GM12878 (cell line): ENCODE data around the gene NRG3. TPM values are rescaled to one million over a fixed set of nuclear protein-coding genes. Genes with fewer than 3 reads are reported as not detected.

ENCODE experiments used
- ATAC-seq: fragments of 200-7000 bp; cut with Tn5 transposase; 3 replicates; pipeline ENCODE4 v1.9.1; 2020; ENCODE audit warnings: mild to moderate bottlenecking, moderate library complexity
- BruUV-seq: library from RNA; stranded (reverse); fragments of 400-500 nt; replicated peaks from 2 replicates; lab custom pipeline; 2021; lab: Mats Ljungman, UMichigan
- CTCF ChIA-PET: fragments of 300-600 bp; sonication (Branson Sonifier 250); formaldehyde crosslinking; extraction: SDS; loops from one replicate; lab custom pipeline; 2021; ENCODE audit warnings: inconsistent platforms; lab: Yijun Ruan, JAX
- POLR2A ChIA-PET: fragments of 350-600 bp; formaldehyde crosslinking; extraction: SDS; loops from one replicate; lab custom pipeline; 2021; ENCODE audit warnings: inconsistent platforms; lab: Charles Lee
- RAD21 ChIA-PET: fragments of 300-600 bp; sonication (Branson Sonifier 250); formaldehyde crosslinking; loops from one replicate; lab custom pipeline; 2023; ENCODE audit warnings: antibody characterized with exemption; ENCODE audit not compliant: unreplicated experiment; lab: Charles Lee
- SMC1A ChIA-PET: fragments of 300-600 bp; sonication (Branson Sonifier 250); formaldehyde crosslinking; loops from one replicate; lab custom pipeline; 2023; ENCODE audit not compliant: unreplicated experiment, uncharacterized antibody; lab: Charles Lee
- DNase-seq: peaks from one replicate; pipeline ENCODE4 v3.0.0-alpha.2; 2011; ENCODE audit warnings: low read depth, low spot score
- FAIRE-seq: peaks from 3 replicates; lab custom pipeline; 2011; peaks lifted over from hg19 to GRCh38; lab: Jason Lieb, UNC
- H2AFZ ChIP-seq: 2 replicates; pipeline ENCODE4 v1.6.0; 2011; ENCODE audit warnings: low read depth, low read length, control low read depth; ENCODE audit not compliant: control insufficient read depth
- H3K27ac ChIP-seq: 2 replicates; pipeline ENCODE4 v1.5.1; 2011; ENCODE audit warnings: control low read depth; ENCODE audit not compliant: control insufficient read depth, insufficient read depth
- H3K27me3 ChIP-seq, 2 experiments: replicated peaks in 1 of 2; 2 replicates each; pipeline versions ENCODE4 v1.6.0 to v1.6.1; 2011; ENCODE audit warnings: low read length in 1 of 2; ENCODE audit not compliant: control insufficient read depth in 2 of 2, insufficient read depth in 2 of 2
- H3K36me3 ChIP-seq, 2 experiments: 2 replicates each; pipeline ENCODE4 v1.5.1; 2011; ENCODE audit warnings: low read length in 1 of 2; ENCODE audit not compliant: control insufficient read depth in 2 of 2, insufficient read depth in 2 of 2
- H3K4me1 ChIP-seq: 2 replicates; pipeline ENCODE4 v1.6.1; 2011; ENCODE audit warnings: mild to moderate bottlenecking, low read length, moderate library complexity, mixed read lengths; ENCODE audit not compliant: control insufficient read depth, insufficient read depth
- H3K4me2 ChIP-seq: 2 replicates; pipeline ENCODE4 v1.6.0; 2011; ENCODE audit warnings: control low read depth; ENCODE audit not compliant: control insufficient read depth, insufficient read depth
- H3K4me3 ChIP-seq: fragments of 200-600 bp; sonication (generic); 2 replicates; pipeline ENCODE4 v1.5.1; 2016
- H3K79me2 ChIP-seq: 2 replicates; pipeline ENCODE4 v1.6.0; 2011; ENCODE audit warnings: low read length; ENCODE audit not compliant: control insufficient read depth, insufficient read depth
- H3K9ac ChIP-seq: 2 replicates; pipeline ENCODE4 v1.8.0; 2011; ENCODE audit warnings: low read length, control low read depth, mixed read lengths; ENCODE audit not compliant: control insufficient read depth, insufficient read depth
- H3K9me3 ChIP-seq: replicated peaks from 3 replicates; pipeline ENCODE4 v1.5.1; 2011; ENCODE audit warnings: mild to moderate bottlenecking, low read length; ENCODE audit not compliant: control insufficient read depth, insufficient read depth
- H4K20me1 ChIP-seq: 2 replicates; pipeline ENCODE4 v1.6.0; 2011; ENCODE audit not compliant: control insufficient read depth, insufficient read depth
- ATF2 ChIP-seq: IDR thresholded peaks from 2 replicates; pipeline ENCODE4 v1.6.1; 2012; ENCODE audit warnings: low read length, inconsistent platforms
- CBX3 ChIP-seq: fragments of 200-600 bp; sonication (generic); IDR thresholded peaks from 2 replicates; pipeline ENCODE4 v1.6.1; 2016; ENCODE audit warnings: low read depth, borderline replicate concordance
- E2F8 ChIP-seq: fragments of 450-650 bp; IDR thresholded peaks from 2 replicates; pipeline ENCODE4 v1.6.1; 2018; ENCODE audit warnings: mild to moderate bottlenecking, low read depth, moderate library complexity; ENCODE audit not compliant: partially characterized antibody
- FOXM1 ChIP-seq: IDR thresholded peaks from 2 replicates; pipeline ENCODE4 v1.6.1; 2012; ENCODE audit warnings: low read depth, mild to moderate bottlenecking, inconsistent platforms, low read length, moderate library complexity
- GATAD2B ChIP-seq: fragments of 450-650 bp; conservative IDR thresholded peaks from 2 replicates; pipeline ENCODE4 v1.6.1; 2017; ENCODE audit warnings: low read depth, mild to moderate bottlenecking, moderate library complexity
- IRF5 ChIP-seq: fragments of 450-650 bp; IDR thresholded peaks from 2 replicates; pipeline ENCODE4 v1.6.1; 2017; ENCODE audit warnings: borderline replicate concordance
- SREBF1 ChIP-seq: IDR thresholded peaks from 2 replicates; pipeline ENCODE4 v1.6.1; 2012; ENCODE audit warnings: mild to moderate bottlenecking, low read length
- TBL1XR1 ChIP-seq: IDR thresholded peaks from 2 replicates; pipeline ENCODE4 v1.6.1; 2012; ENCODE audit warnings: low read depth, low read length, improper control_type of control experiment
- WGBS: methylation state at CpG from one replicate; pipeline ENCODE4 v1.1.6; 2016; ENCODE audit warnings: low lambda C conversion rate; ENCODE audit not compliant: insufficient replicate concordance, insufficient coverage; ENCODE audit errors: missing lambda C conversion rate; 5-methylcytosine and 5-hydroxymethylcytosine counted together
- in situ Hi-C: fragments of 300-500 bp; cut with MboI; formaldehyde crosslinking; loops from 9 replicates; pipeline ENCODE4 v1.14.3; 2018; ENCODE audit warnings: mixed read lengths
- intact Hi-C: fragments of 100-400 bp; cut with micrococcal nuclease; formaldehyde crosslinking; loops from one replicate; pipeline ENCODE4 v1.14.2; 2022; ENCODE audit not compliant: unreplicated experiment
- polyA plus RNA-seq, 11 experiments: library from polyadenylated mRNA; depleted of rRNA in 4 of 11; unstranded in 6 of 11; stranded (reverse) in 5 of 11; fragments of >200 nt; fragmentation: Nextera tagmentation in 4 of 11; fragmentation: Illumina TruSeq in 1 of 11; extraction: Ambion mirVana in 4 of 11; extraction: Trizol in 1 of 11; gene quantifications; 1 replicate in 1 of 11; 2 replicates in 10 of 11; pipeline versions ENCODE4 v1.2.1 to v1.2.3, GENCODE V29; 2011 to 2016; ENCODE audit warnings: inconsistent platforms in 2 of 11, missing spikeins in 2 of 11, low read depth in 1 of 11
- total RNA-seq, 4 experiments: library from RNA; depleted of rRNA in 3 of 4; stranded (reverse); fragments of >200 nt in 3 of 4; fragmentation: Illumina TruSeq in 1 of 4; extraction: Trizol in 1 of 4; gene quantifications; 2 replicates each; pipeline versions ENCODE4 v1.2.1 to v1.2.3, GENCODE V29; 2013 to 2021
- TF ChIP-seq, protein P1 (sequence below): fragments of 150-350 bp; IDR thresholded peaks from 2 replicates; pipeline ENCODE4 v1.6.1; 2016; ENCODE audit warnings: low read depth, low read length

NRG3 gene
- total and polyA plus RNA-seq, 10 of the 15 experiments (the other 5 are each of a cell fraction or from before 2014, with no cell fraction given) = 0.03 to 0.41 (median 0.17) TPM; not detected in 3

GRCh38 chr10:82288461-82288881 is 413.5 kb downstream of the NRG3 start (continued):
- TF ChIP-seq, protein P1, sequence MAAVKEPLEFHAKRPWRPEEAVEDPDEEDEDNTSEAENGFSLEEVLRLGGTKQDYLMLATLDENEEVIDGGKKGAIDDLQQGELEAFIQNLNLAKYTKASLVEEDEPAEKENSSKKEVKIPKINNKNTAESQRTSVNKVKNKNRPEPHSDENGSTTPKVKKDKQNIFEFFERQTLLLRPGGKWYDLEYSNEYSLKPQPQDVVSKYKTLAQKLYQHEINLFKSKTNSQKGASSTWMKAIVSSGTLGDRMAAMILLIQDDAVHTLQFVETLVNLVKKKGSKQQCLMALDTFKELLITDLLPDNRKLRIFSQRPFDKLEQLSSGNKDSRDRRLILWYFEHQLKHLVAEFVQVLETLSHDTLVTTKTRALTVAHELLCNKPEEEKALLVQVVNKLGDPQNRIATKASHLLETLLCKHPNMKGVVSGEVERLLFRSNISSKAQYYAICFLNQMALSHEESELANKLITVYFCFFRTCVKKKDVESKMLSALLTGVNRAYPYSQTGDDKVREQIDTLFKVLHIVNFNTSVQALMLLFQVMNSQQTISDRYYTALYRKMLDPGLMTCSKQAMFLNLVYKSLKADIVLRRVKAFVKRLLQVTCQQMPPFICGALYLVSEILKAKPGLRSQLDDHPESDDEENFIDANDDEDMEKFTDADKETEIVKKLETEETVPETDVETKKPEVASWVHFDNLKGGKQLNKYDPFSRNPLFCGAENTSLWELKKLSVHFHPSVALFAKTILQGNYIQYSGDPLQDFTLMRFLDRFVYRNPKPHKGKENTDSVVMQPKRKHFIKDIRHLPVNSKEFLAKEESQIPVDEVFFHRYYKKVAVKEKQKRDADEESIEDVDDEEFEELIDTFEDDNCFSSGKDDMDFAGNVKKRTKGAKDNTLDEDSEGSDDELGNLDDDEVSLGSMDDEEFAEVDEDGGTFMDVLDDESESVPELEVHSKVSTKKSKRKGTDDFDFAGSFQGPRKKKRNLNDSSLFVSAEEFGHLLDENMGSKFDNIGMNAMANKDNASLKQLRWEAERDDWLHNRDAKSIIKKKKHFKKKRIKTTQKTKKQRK = no peak
- TF ChIP-seq CBX3 (no peak), GATAD2B (no peak), TBL1XR1 (no peak), ATF2 (no peak)

- RAD21 ChIA-PET = no interaction called here
- no peaks in the 10 kb centered on the region for H3K79me2 ChIP-seq
- CTCF ChIA-PET = no interaction called here
- in situ Hi-C loops = no loop called here
- H3K4me1 ChIP-seq = no peaks in the 10 kb centered on the region
- no peak for FAIRE-seq
- DNase-seq = no peak
- POLR2A ChIA-PET = no interaction called here
- intact Hi-C loops = no loop called here
- no peak overlapping the region for H3K4me3 ChIP-seq
- BruUV-seq = no TSS peak
- no peak for ATAC-seq
- no peak overlapping the region for H2AFZ ChIP-seq
- no peak overlapping the region for H3K27ac ChIP-seq
- H4K20me1 ChIP-seq = no peaks in the 10 kb centered on the region
- SMC1A ChIA-PET = no interaction called here
- no peaks in the 10 kb centered on the region for H3K9me3 ChIP-seq
- no peak overlapping the region for H3K4me2 ChIP-seq
- H3K27me3 ChIP-seq = no peaks in the 10 kb centered on the region
- no peaks in the 10 kb centered on the region for H3K36me3 ChIP-seq
- 15% methylated on average over 3 of the region's 3 CpGs for WGBS
- no peak overlapping the region for H3K9ac ChIP-seq
- TF ChIP-seq E2F8 (no peak), SREBF1 (no peak), IRF5 (no peak), FOXM1 (no peak)
- TF ChIP-seq, protein P1 = no peak
Measured at GRCh38 chr10:82289945-82290344, 415.0 kb downstream of the NRG3 start.
